Aorta (tissue), 5 donors: ENCODE results near the gene DCTN3. TPM values are rescaled to one million over a fixed set of nuclear protein-coding genes. Genes with fewer than 3 reads are reported as not detected.

ENCODE experiments used
- ATAC-seq: fragments of 200-7000 bp; cut with Tn5 transposase; one replicate; pipeline ENCODE4 v1.9.1; 2022; ENCODE audit warnings: moderate library complexity; ENCODE audit not compliant: low FRiP score
- DNase-seq, 2 donors: peaks; one replicate each; pipeline ENCODE4 v3.0.0-alpha.2; 2020
- H3K27ac ChIP-seq, 2 donors: one replicate each; pipeline ENCODE4 v1.5.1; 2013; ENCODE audit warnings: low read length in 2 of 2, mild to moderate bottlenecking in 2 of 2, moderate library complexity in 2 of 2, control low read depth in 1 of 2, inconsistent platforms in 1 of 2, low read depth in 1 of 2
- H3K27me3 ChIP-seq, 2 donors: one replicate each; pipeline ENCODE4 v1.6.1; 2013; ENCODE audit warnings: control low read depth in 1 of 2, low read length in 1 of 2, mild to moderate bottlenecking in 1 of 2, moderate library complexity in 1 of 2; ENCODE audit not compliant: insufficient read depth in 2 of 2, control insufficient read depth in 1 of 2
- H3K36me3 ChIP-seq, 2 donors: one replicate each; pipeline ENCODE4 v1.6.1; 2013; ENCODE audit warnings: control low read depth in 1 of 2, low read length in 1 of 2, mild to moderate bottlenecking in 1 of 2; ENCODE audit not compliant: insufficient read depth in 2 of 2, control insufficient read depth in 1 of 2
- H3K4me1 ChIP-seq, 2 donors: one replicate each; pipeline ENCODE4 v1.6.1; 2013; ENCODE audit warnings: low read length in 2 of 2, control low read depth in 1 of 2, mild to moderate bottlenecking in 1 of 2, moderate library complexity in 1 of 2; ENCODE audit not compliant: insufficient read depth in 2 of 2, control insufficient read depth in 1 of 2
- H3K4me3 ChIP-seq, 2 donors: one replicate each; pipeline ENCODE4 v1.5.1; 2013; ENCODE audit warnings: low read length in 2 of 2, control low read depth in 1 of 2, mild to moderate bottlenecking in 1 of 2
- H3K9me3 ChIP-seq: one replicate; pipeline ENCODE4 v1.6.1; 2013; ENCODE audit warnings: mild to moderate bottlenecking, low read length; ENCODE audit not compliant: control insufficient read depth
- WGBS, 2 donors: extraction: QIAGEN DNeasy Blood & Tissue Kit; methylation state at CpG; one replicate each; pipeline ENCODE4 v1.1.7; 2013; 5-methylcytosine and 5-hydroxymethylcytosine counted together
- intact Hi-C, 2 donors: fragments of 100-400 bp; cut with DNase I; formaldehyde crosslinking; loops; one replicate each; pipeline versions ENCODE4 v1.14.2 to v1.15.0; 2022
- polyA plus RNA-seq, 2 donors: library from polyadenylated mRNA; stranded (reverse); fragments of 200-250 nt; gene quantifications; one replicate each; pipeline ENCODE4 v1.2.3, GENCODE V29; 2013
- total RNA-seq, 2 donors: library from RNA; stranded (reverse); fragmentation: NEBNext Ultra II Directional; extraction: Animal tissue kit (Norgen Biotek cat#: 25700); gene quantifications; one replicate each; pipeline ENCODE4 v1.2.1, GENCODE V29; 2021
- donor health status: healthy with polysubstance abuse.
- donor health status: Bipolar disorder and iron deficiency.
- donor health status: DM: no; HTN: no; CAD: no.
- donor health status: DM: no; HTN: no; CAD: no.
- donor health status: DM: yes; HTN: yes; CAD: no.

DCTN3 gene
- total and polyA plus RNA-seq, 4 donors, result 56.7 to 111 (median 83.8) TPM

- DNase-seq, result peak; percentile 85 to 94
- no peaks in the 10 kb centered on the region for H3K4me1 ChIP-seq
- H3K27ac ChIP-seq, result no peak overlapping the region
- intact Hi-C loops, result loop anchor here in 1 of 2 donors (5.0 to 10.0 kb wide), 3 partner anchors 101 to 266 kb away; no protein-coding TSS in a partner anchor
- 44 to 54% methylated on average over 4 of the region's 4 CpGs for WGBS, 2 donors
- no peaks in the 10 kb centered on the region for H3K27me3 ChIP-seq
- no peaks in the 10 kb centered on the region for H3K9me3 ChIP-seq
- peak; percentile 89 for ATAC-seq
- H3K36me3 ChIP-seq, result no peaks in the 10 kb centered on the region
- H3K4me3 ChIP-seq, result no peak overlapping the region
Measured at GRCh38 chr9:34603610-34604231, 16.6 kb downstream of the DCTN3 start.

DNA sequence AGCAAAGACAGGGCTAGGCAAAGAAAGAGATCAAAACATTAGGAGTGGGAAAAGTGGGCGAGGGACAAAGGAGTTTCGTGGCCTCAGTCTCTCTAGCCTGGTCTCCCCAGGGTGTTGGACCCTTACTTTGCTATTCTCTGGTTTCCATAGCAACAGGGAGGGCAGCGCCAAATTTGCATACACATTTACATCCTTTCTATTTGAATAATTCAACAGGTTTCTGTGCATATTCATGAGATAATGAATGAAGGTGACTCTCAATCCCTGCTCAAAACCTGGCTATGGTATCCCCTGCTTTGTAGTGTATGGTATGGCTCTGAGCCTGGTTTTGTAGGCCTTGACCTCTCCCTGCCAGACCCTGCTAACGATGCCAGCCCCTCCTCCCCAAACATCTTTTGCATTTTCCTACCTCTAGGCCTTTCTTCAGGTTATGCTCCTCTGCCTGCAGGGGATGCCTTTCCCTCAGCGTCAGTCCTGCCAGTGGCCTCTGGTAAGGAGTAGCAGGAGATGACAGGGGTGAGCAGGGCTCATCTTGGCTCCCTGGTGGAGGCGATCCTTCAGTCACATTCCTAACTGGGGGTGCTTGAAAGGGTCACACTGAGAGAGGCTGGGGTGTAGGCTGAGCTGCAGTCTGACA, 18.2 kb downstream of the DCTN3 start:
- WGBS, 2 donors, result 77 to 78% methylated on average over 6 of the region's 6 CpGs
- Histone ChIP-seq H3K27me3 (no peaks in the 10 kb centered on the region), H3K4me3 (no peak overlapping the region), H3K27ac (no peak overlapping the region), H3K9me3 (no peaks in the 10 kb centered on the region), H3K4me1 (no peaks in the 10 kb centered on the region), H3K36me3 (no peaks in the 10 kb centered on the region)
- intact Hi-C loops, result loop anchor here in 1 of 2 donors (5.0 to 10.0 kb wide), 3 partner anchors 100 to 265 kb away; no protein-coding TSS in a partner anchor
- ATAC-seq, result no peak
- DNase-seq, result no peak

GRCh38 chr9:34600908-34601307, 19.4 kb downstream of the DCTN3 start:
- Histone ChIP-seq H3K27ac (no peak overlapping the region), H3K9me3 (no peaks in the 10 kb centered on the region), H3K36me3 (no peaks in the 10 kb centered on the region), H3K27me3 (no peaks in the 10 kb centered on the region), H3K4me1 (no peaks in the 10 kb centered on the region), H3K4me3 (no peak overlapping the region)
- intact Hi-C loops, result loop anchor here in 1 of 2 donors (5.0 to 10.0 kb wide), 3 partner anchors 99 to 264 kb away; no protein-coding TSS in a partner anchor
- WGBS, 2 donors, result 16 to 20% methylated on average over 1 of the region's 1 CpG
- ATAC-seq (no peak), DNase-seq (no peak)

GRCh38 chr9:34599546-34599945, 20.7 kb downstream of the DCTN3 start:
- H3K4me1 ChIP-seq, result no peaks in the 10 kb centered on the region
- 50 to 54% methylated on average over 1 of the region's 1 CpG for WGBS, 2 donors
- H3K36me3 ChIP-seq, result no peaks in the 10 kb centered on the region
- DNase-seq, result no peak
- no peak for ATAC-seq
- no peaks in the 10 kb centered on the region for H3K9me3 ChIP-seq
- no peaks in the 10 kb centered on the region for H3K27me3 ChIP-seq
- H3K27ac ChIP-seq, result no peak overlapping the region
- H3K4me3 ChIP-seq, result no peak overlapping the region
- intact Hi-C loops, result loop anchor here (5.0 to 10.0 kb wide), 2 partner anchors 142 to 265 kb away; partner anchors contain the start of genes DNAI1 (in 1 of the 2) and FAM219A (in 1 of the 2)

DNA sequence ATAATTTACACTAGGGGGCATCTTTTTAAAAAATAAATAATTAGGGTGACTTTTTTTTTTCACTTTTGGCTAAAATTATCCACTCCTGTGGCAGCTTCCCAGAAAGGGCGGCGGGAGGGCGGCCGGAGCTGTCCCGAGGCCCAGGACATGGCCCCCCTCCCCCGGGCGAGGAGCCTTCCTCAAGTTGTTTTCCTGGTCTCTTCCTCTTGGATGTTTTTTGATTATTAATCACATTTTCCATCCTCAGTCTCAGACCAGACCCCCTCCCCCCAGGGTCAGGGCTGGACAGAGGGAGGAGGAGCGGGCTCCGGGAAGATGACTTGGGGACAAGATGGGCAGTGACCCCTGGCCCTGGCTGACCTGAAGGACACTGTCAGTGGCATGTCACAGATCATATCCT, 26.1 kb downstream of the DCTN3 start:
- H3K4me1 ChIP-seq, result no peaks in the 10 kb centered on the region
- H3K27ac ChIP-seq, result no peak overlapping the region
- no peaks in the 10 kb centered on the region for H3K36me3 ChIP-seq
- H3K4me3 ChIP-seq, result no peak overlapping the region
- intact Hi-C loops, result loop anchor here in 1 of 2 donors (5.0 to 10.0 kb wide), 2 partner anchors 192 to 259 kb away; no protein-coding TSS in a partner anchor
- H3K27me3 ChIP-seq, result no peaks in the 10 kb centered on the region
- ATAC-seq, result no peak
- DNase-seq, result peak in 1 of 2 donors; percentile 60
- 25 to 29% methylated on average over 9 of the region's 9 CpGs for WGBS, 2 donors
- no peaks in the 10 kb centered on the region for H3K9me3 ChIP-seq

DNA sequence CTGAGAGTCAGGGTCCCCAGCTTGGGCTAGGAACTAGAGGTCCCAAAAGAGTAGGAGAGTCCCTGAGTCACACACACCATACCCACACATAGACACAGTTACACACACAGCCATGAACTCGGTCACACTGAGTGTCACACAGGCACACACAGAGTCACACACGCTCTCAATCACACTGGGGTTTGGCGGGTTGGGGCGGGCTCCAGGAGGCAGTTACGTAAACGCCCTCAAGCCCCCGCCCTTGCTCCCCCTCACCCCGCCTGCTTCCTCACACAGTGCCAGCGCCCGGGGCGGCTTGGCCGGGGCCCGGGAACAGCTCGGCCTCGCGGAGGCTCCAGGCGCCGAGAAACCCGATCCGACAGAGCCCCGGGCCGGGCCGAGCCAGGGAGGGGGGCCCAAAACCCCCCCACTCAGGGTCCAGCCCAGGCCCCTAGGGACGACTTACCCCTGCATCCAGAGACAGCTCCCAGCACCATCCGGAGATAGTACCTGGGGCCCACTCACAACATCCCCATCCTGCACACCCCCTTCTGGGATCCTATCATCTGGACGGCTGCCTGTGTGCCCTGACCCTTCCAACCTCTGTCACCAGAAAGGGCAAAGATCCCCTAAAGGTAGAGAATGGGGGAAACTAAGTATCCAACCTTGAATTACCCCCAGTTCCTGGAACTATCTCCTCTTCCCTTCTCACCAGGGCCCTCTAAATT, 27.2 kb downstream of the DCTN3 start:
- no peaks in the 10 kb centered on the region for H3K36me3 ChIP-seq
- DNase-seq (peak; percentile 80 to 93), ATAC-seq (peak; percentile 77)

GRCh38 chr9:34591917-34592866, 28.1 kb downstream of the DCTN3 start:
- intact Hi-C loops, result loop anchor here (2.0 to 10.0 kb wide), 5 partner anchors 33 to 257 kb away; no protein-coding TSS in a partner anchor
- no peak overlapping the region for H3K4me3 ChIP-seq
- DNase-seq (no peak), ATAC-seq (no peak)
- 38 to 42% methylated on average over 16 of the region's 16 CpGs for WGBS, 2 donors
- H3K27ac ChIP-seq, result no peak overlapping the region
- no peaks in the 10 kb centered on the region for H3K27me3 ChIP-seq
- H3K9me3 ChIP-seq, result no peaks in the 10 kb centered on the region
- H3K4me1 ChIP-seq, result no peaks in the 10 kb centered on the region
- H3K36me3 ChIP-seq, result no peaks in the 10 kb centered on the region

More for the DNA sequence above, 27.2 kb downstream of the DCTN3 start:
- intact Hi-C loops, result loop anchor here in 1 of 2 donors (5.0 to 10.0 kb wide), 2 partner anchors 191 to 258 kb away; no protein-coding TSS in a partner anchor
- no peaks in the 10 kb centered on the region for H3K4me1 ChIP-seq
- H3K4me3 ChIP-seq, result no peak overlapping the region
- 2 to 3% methylated on average over 23 to 26 of the region's 26 CpGs for WGBS, 2 donors
- no peaks in the 10 kb centered on the region for H3K27me3 ChIP-seq
- H3K27ac ChIP-seq, result no peak overlapping the region
- H3K9me3 ChIP-seq, result no peaks in the 10 kb centered on the region
